ENCODE measurements around the gene UFD1. TPM values are rescaled to one million over a fixed set of nuclear protein-coding genes. Genes with fewer than 3 reads are reported as not detected.

UFD1 gene
- total RNA-seq, 4 donors from 2014 or later = 39.2 to 74.3 (median 43.5) TPM

DNA sequence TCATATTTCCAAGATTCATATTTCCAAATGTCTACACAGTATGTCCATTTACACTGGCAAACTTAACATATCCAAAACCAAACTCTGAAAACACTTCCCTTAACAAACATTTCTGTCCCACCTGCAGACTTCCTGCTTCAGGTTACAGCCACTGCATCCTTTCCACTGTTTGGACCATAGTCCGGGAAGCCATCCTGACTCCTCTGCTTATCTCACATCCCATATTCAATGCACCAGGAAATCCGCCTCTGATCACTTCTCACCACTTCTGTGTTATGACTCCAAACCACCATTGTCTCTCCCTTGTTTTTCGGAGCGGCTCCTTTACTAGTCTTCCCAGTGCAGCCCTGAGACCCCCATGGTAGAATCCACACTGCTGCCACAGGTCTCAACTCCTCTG, 77.5 kb downstream of the UFD1 start:
- TF ChIP-seq, protein P1, sequence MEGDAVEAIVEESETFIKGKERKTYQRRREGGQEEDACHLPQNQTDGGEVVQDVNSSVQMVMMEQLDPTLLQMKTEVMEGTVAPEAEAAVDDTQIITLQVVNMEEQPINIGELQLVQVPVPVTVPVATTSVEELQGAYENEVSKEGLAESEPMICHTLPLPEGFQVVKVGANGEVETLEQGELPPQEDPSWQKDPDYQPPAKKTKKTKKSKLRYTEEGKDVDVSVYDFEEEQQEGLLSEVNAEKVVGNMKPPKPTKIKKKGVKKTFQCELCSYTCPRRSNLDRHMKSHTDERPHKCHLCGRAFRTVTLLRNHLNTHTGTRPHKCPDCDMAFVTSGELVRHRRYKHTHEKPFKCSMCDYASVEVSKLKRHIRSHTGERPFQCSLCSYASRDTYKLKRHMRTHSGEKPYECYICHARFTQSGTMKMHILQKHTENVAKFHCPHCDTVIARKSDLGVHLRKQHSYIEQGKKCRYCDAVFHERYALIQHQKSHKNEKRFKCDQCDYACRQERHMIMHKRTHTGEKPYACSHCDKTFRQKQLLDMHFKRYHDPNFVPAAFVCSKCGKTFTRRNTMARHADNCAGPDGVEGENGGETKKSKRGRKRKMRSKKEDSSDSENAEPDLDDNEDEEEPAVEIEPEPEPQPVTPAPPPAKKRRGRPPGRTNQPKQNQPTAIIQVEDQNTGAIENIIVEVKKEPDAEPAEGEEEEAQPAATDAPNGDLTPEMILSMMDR (IDR thresholded peaks at IDR 0.05) = no peak
- no peak for TF ChIP-seq POLR2A (IDR thresholded peaks at IDR 0.05)
- Histone ChIP-seq H3K36me3 (peaks cover 0 to 63% (median 6%) of the 10 kb centered on the region in 3 donors), H3K27ac (no peak overlapping the region), H3K4me3 (no peak overlapping the region), H3K9me3 (no peaks in the 10 kb centered on the region), H3K27me3 (no peaks in the 10 kb centered on the region), H3K4me1 (no peaks in the 10 kb centered on the region)
- DNase-seq = no peak

DNA sequence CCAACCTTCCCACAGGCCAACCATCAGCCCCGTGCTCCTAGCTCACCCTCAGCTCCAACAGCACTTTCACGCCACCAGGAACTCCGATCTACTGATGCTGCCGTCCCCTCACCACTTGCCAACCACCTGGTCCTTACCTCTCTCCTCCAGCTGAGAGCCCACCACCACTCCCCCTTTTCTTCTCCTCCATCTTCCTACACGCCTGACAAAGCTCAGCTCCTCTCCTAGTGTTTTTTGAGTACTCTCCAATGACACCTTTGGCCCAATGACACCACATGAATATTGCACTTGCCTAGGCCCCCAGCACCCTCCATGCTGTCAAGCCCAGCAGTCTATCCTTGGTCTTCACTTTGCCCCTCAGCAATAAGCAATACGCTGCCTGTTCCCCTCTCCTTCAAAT, 78.1 kb downstream of the UFD1 start:
- H3K4me3 ChIP-seq = no peak overlapping the region
- H3K27me3 ChIP-seq = no peaks in the 10 kb centered on the region
- no peaks in the 10 kb centered on the region for H3K9me3 ChIP-seq
- TF ChIP-seq POLR2A (IDR thresholded peaks at IDR 0.05) = no peak
- TF ChIP-seq, protein P1 (IDR thresholded peaks at IDR 0.05) = no peak
- H3K27ac ChIP-seq = no peak overlapping the region
- no peak for DNase-seq
- H3K36me3 ChIP-seq = peaks cover 0 to 67% (median 3%) of the 10 kb centered on the region in 3 donors
- H3K4me1 ChIP-seq = no peaks in the 10 kb centered on the region

Other genes starting within 250 kb of the UFD1 start
- gene CLTCL1, start 187.5 kb downstream of the UFD1 start, total RNA-seq = 1 to 10 TPM in 3 of 4 donors, under 1 TPM in 1; 0.47 to 3.9 (median 3.0) TPM
- 100 to 1,000 TPM in 1 of 4 donors, 10 to 100 TPM in 3; 24.9 to 104 (median 31.8) TPM for gene HIRA, start 47.5 kb downstream of the UFD1 start, total RNA-seq
- gene MRPL40, start 46.6 kb downstream of the UFD1 start, total RNA-seq = 10 to 100 TPM in 2 of 4 donors, 1 to 10 TPM in 2; 7.0 to 27.2 (median 10.2) TPM
- gene C22orf39, start 31.5 kb downstream of the UFD1 start, total RNA-seq = 10 to 100 TPM; 46.8 to 47.9 (median 47.1) TPM
- gene CDC45, start 727 bp upstream of the UFD1 start, total RNA-seq = 10 to 100 TPM in 1 of 4 donors, 1 to 10 TPM in 2, not detected in 1; 3.2 to 28.9 (median 7.5) TPM
- gene CLDN5, start 45.2 kb upstream of the UFD1 start, total RNA-seq = 10 to 100 TPM; 27.0 to 67.0 (median 34.1) TPM
- gene SEPTIN5, start 235.3 kb upstream of the UFD1 start, total RNA-seq = 10 to 100 TPM in 1 of 4 donors, 1 to 10 TPM in 3; 2.8 to 20.6 (median 5.0) TPM
- gene GP1BB, start 244.3 kb upstream of the UFD1 start, total RNA-seq = 1 to 10 TPM; 1.1 to 9.1 (median 2.0) TPM

Measured in Peyer's patch (tissue), 4 donors.